Vagina (tissue), 2 donors: ENCODE measurements around the gene DCST2.

Experiments
- CTCF ChIP-seq, 3 experiments: fragments of 450-650 bp in 2 of 3; fragments of 200-600 bp in 1 of 3; sonication (generic) in 1 of 3; IDR thresholded peaks; one replicate each; pipeline ENCODE4 v1.5.1; 2017 to 2019; ENCODE audit warnings: antibody characterized with exemption in 3 of 3, mild to moderate bottlenecking in 2 of 3, moderate library complexity in 2 of 3
- POLR2A ChIP-seq, 2 donors: fragments of 450-650 bp; IDR thresholded peaks; one replicate each; pipeline ENCODE4 v1.6.1; 2017; ENCODE audit warnings: antibody characterized with exemption in 2 of 2, mild to moderate bottlenecking in 2 of 2, moderate library complexity in 2 of 2
- POLR2AphosphoS5 ChIP-seq, 2 donors: sonication (generic); formaldehyde crosslinking; IDR thresholded peaks; one replicate each; pipeline ENCODE4 v1.9.0; 2017; ENCODE audit warnings: antibody characterized with exemption in 2 of 2, mild to moderate bottlenecking in 2 of 2, low read depth in 1 of 2; ENCODE audit not compliant: insufficient read depth in 1 of 2

DNA sequence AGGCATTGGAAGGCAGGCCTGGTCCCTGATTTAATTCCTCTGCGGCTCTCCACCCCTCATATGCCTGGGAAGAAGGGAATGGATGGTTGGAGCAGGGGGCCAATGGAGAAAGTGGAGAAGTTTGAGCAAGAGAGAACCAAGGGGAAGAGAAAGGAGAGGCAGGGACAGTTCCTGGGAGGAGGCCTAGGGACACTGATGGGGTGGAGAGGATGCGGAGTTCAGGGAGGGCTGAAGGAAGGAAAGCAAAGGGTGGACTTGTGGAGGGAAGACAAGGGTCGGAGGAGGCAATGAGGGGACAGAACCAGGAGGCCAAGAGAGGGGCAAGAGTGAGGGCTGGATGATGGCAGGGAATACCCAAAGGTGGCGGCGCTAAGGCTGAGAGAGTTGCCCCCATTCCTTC lies 23.8 kb downstream of the DCST2 start:
- TF ChIP-seq CTCF (IDR thresholded peaks at IDR 0.05) (no peak), POLR2A (IDR thresholded peaks at IDR 0.05) (no peak), POLR2AphosphoS5 (IDR thresholded peaks at IDR 0.05; ENCODE audit: insufficient read depth in 1 of 2, low read depth in 1 of 2) (no peak)
